HEK293 (cell line): ENCODE data around the gene TINCR.

Source experiments
- CTCF ChIA-PET: fragments of 350-600 bp; formaldehyde crosslinking; extraction: SDS; loops from one replicate; lab custom pipeline; 2021; ENCODE audit warnings: antibody characterized with exemption; lab: Yijun Ruan, JAX
- POLR2A ChIA-PET: fragments of 300-600 bp; formaldehyde crosslinking; extraction: SDS; loops from one replicate; lab custom pipeline; 2020; ENCODE audit warnings: antibody characterized with exemption, inconsistent platforms; lab: Yijun Ruan, JAX
- H3K27ac ChIP-seq: fragments of 200-500 bp; sonication (Bioruptor generic); 2 replicates; pipeline ENCODE4 v1.5.1; 2014; ENCODE audit warnings: low read depth, low read length, control low read depth, inconsistent platforms; ENCODE audit errors: extremely low read depth
- H3K36me3 ChIP-seq, 2 experiments: fragments of 200-500 bp in 1 of 2; sonication (Bioruptor generic) in 1 of 2; 1 replicate in 1 of 2; 2 replicates in 1 of 2; pipeline ENCODE4 v1.5.1; 2014 to 2017; ENCODE audit warnings: inconsistent platforms in 2 of 2, low read length in 2 of 2; ENCODE audit not compliant: control insufficient read depth in 2 of 2, insufficient read depth in 1 of 2
- H3K4me1 ChIP-seq: fragments of 200-500 bp; sonication (Bioruptor generic); 2 replicates; pipeline ENCODE4 v1.5.1; 2014; ENCODE audit warnings: mild to moderate bottlenecking, low read length, inconsistent platforms; ENCODE audit not compliant: control insufficient read depth, insufficient read depth
- H3K4me3 ChIP-seq: 2 replicates; pipeline ENCODE4 v1.5.1; 2011; ENCODE audit warnings: low read depth, mild to moderate bottlenecking, control low read depth, low read length, moderate library complexity
- H3K9me3 ChIP-seq: fragments of 200-500 bp; sonication (Bioruptor generic); 2 replicates; pipeline ENCODE4 v1.5.1; 2014; ENCODE audit warnings: low read depth, low read length, inconsistent platforms; ENCODE audit not compliant: control insufficient read depth, insufficient read depth
- GLIS1 ChIP-seq: fragments of 450-650 bp; formaldehyde crosslinking; IDR thresholded peaks from 2 replicates; pipeline ENCODE4 v1.5.1; 2016; ENCODE audit warnings: missing biosample characterization, missing genetic modification characterization
- PBX3 ChIP-seq: sonication (generic); formaldehyde crosslinking; IDR thresholded peaks from 2 replicates; pipeline ENCODE4 v1.8.1; 2022; ENCODE audit warnings: mild to moderate bottlenecking, moderate library complexity, missing genetic modification reagents
- RBAK ChIP-seq: fragments of 450-650 bp; formaldehyde crosslinking; IDR thresholded peaks from 2 replicates; pipeline ENCODE4 v1.5.1; 2016; ENCODE audit warnings: missing biosample characterization, missing genetic modification characterization
- SP2 ChIP-seq: fragments of 450-650 bp; formaldehyde crosslinking; IDR thresholded peaks from 2 replicates; pipeline ENCODE4 v1.5.1; 2016; ENCODE audit warnings: missing biosample characterization, missing genetic modification characterization
- ZBTB11 ChIP-seq: fragments of 450-650 bp; formaldehyde crosslinking; conservative IDR thresholded peaks from 2 replicates; pipeline ENCODE4 v1.5.1; 2016; ENCODE audit warnings: low read depth, missing biosample characterization, missing genetic modification characterization
- ZNF10 ChIP-seq: fragments of 450-650 bp; formaldehyde crosslinking; IDR thresholded peaks from 2 replicates; pipeline ENCODE4 v1.5.1; 2017; ENCODE audit warnings: missing biosample characterization, missing genetic modification characterization
- ZNF155 ChIP-seq: fragments of 450-650 bp; formaldehyde crosslinking; IDR thresholded peaks from 2 replicates; pipeline ENCODE4 v1.5.1; 2016; ENCODE audit warnings: missing biosample characterization, missing genetic modification characterization
- ZNF202 ChIP-seq: fragments of 450-650 bp; formaldehyde crosslinking; IDR thresholded peaks from 2 replicates; pipeline ENCODE4 v1.5.1; 2016; ENCODE audit warnings: missing biosample characterization, missing genetic modification characterization, borderline replicate concordance
- ZNF292 ChIP-seq: fragments of 450-650 bp; formaldehyde crosslinking; IDR thresholded peaks from 2 replicates; pipeline ENCODE4 v1.5.1; 2016; ENCODE audit warnings: low read depth, missing biosample characterization, missing genetic modification characterization, borderline replicate concordance
- ZNF350 ChIP-seq: fragments of 450-650 bp; formaldehyde crosslinking; IDR thresholded peaks from 2 replicates; pipeline ENCODE4 v1.5.0; 2017; ENCODE audit warnings: missing biosample characterization, mild to moderate bottlenecking, missing genetic modification characterization
- ZNF600 ChIP-seq: fragments of 450-650 bp; formaldehyde crosslinking; IDR thresholded peaks from 2 replicates; pipeline ENCODE4 v1.5.1; 2016; ENCODE audit warnings: missing biosample characterization, missing genetic modification characterization

Gene TINCR

GRCh38 chr19:5590151-5590864, 22.6 kb upstream of the TINCR start:
- ChIA-PET POLR2A (interaction anchor here (1.1 kb wide), 1 partner anchor 33 kb away, joined by 3 read pairs; the partner anchor contains the start of genes SAFB and SAFB2), CTCF (interaction anchor here (0.5 kb wide), 1 partner anchor 55 kb away, joined by 3 read pairs; no protein-coding TSS in a partner anchor)
- peaks cover 3 to 92% of the 10 kb centered on the region in 2 experiments for H3K36me3 ChIP-seq

GRCh38 chr19:5588906-5589676, 21.3 kb upstream of the TINCR start:
- TF ChIP-seq ZNF350 (tag by site-specific recombination) (no peak), RBAK (no peak)
- Histone ChIP-seq H3K36me3 (peaks cover 3 to 88% of the 10 kb centered on the region in 2 experiments), H3K4me1 (no peaks in the 10 kb centered on the region), H3K27ac (no peak overlapping the region), H3K4me3 (no peak overlapping the region), H3K9me3 (no peaks in the 10 kb centered on the region)
- ChIA-PET POLR2A (interaction anchor here (1.1 kb wide), 1 partner anchor 34 kb away, joined by 3 read pairs; the partner anchor contains the start of genes SAFB and SAFB2), CTCF (interaction anchor here (0.6 kb wide), 1 partner anchor 65 kb away, joined by 3 read pairs; no protein-coding TSS in a partner anchor)

More at GRCh38 chr19:5590151-5590864, 22.6 kb upstream of the TINCR start:
- H3K4me3 ChIP-seq: no peak overlapping the region
- H3K4me1 ChIP-seq: no peaks in the 10 kb centered on the region
- no peak for TF ChIP-seq ZNF292 (tag by site-specific recombination)
- peak; percentile 24 for TF ChIP-seq SP2 (tag by site-specific recombination)
- H3K27ac ChIP-seq: no peak overlapping the region
- no peaks in the 10 kb centered on the region for H3K9me3 ChIP-seq

- Histone ChIP-seq H3K27ac (no peak overlapping the region), H3K9me3 (no peaks in the 10 kb centered on the region), H3K4me3 (no peak overlapping the region), H3K36me3 (peaks cover 3 to 87% of the 10 kb centered on the region in 2 experiments), H3K4me1 (no peaks in the 10 kb centered on the region)
- ChIA-PET POLR2A (no interaction called here), CTCF (no interaction called here)
- no peak for TF ChIP-seq PBX3 (CRISPR knock-in tag)
- TF ChIP-seq GLIS1 (tag by site-specific recombination): no peak
- TF ChIP-seq ZNF202 (tag by site-specific recombination): no peak
- no peak for TF ChIP-seq ZNF600 (tag by site-specific recombination)
- TF ChIP-seq ZBTB11 (tag by site-specific recombination): no peak
- TF ChIP-seq ZNF155 (tag by site-specific recombination): no peak
- no peak for TF ChIP-seq ZNF10 (tag by site-specific recombination)
Measured at GRCh38 chr19:5588441-5588840, 20.7 kb upstream of the TINCR start.
